HG03575 (cell line): ENCODE results near the gene TFAP2A.

ENCODE experiments used
- ATAC-seq: cut with Tn5 transposase; IDR thresholded peaks from one replicate; pipeline ENCODE4 v1.9.1; 2021; ENCODE audit not compliant: unreplicated experiment, insufficient number of reproducible peaks, low FRiP score; ENCODE audit errors: extremely low read depth

TFAP2A gene

DNA sequence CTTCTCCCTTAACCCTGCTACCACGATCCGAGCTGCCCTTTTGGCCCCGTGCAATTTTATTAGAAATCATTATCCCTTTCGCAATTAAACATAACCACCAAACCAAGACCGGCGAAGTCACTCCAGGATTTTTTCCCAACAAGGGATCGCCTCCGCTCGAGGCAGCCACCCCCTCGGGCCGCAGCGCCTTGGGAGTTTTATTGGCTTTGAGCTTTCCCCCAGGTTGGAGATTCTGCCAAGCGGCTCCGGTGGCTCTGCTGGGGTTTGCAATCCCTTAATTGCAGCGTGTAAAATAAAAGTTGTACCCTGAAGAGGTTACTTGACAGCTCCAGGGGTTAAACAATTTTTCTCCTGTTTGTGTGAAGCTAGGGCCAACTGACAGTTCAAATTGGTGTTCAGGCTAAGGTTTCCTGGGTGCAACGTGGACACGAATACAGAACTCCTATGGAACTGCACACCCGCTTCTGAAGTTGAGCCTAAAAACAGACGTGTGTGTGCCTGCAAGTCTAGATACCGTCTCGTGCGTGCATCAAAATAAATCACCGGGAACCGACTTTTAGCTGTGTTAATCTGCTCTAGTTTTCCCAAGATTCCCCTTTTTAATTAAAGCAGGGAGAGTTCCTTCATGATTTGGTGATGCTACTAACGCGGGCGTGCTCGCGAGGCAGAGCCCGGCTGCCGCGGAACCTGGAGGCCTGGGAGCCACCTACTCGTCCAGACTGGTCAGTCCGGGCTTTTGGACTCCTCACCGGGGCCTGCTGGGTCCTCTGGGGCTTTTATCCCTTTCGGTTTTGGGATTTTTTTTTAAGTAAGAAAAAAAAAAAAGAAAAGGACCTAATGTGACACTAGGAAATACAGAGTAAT is 975 bp upstream of the TFAP2A start:
- no peak for ATAC-seq

DNA sequence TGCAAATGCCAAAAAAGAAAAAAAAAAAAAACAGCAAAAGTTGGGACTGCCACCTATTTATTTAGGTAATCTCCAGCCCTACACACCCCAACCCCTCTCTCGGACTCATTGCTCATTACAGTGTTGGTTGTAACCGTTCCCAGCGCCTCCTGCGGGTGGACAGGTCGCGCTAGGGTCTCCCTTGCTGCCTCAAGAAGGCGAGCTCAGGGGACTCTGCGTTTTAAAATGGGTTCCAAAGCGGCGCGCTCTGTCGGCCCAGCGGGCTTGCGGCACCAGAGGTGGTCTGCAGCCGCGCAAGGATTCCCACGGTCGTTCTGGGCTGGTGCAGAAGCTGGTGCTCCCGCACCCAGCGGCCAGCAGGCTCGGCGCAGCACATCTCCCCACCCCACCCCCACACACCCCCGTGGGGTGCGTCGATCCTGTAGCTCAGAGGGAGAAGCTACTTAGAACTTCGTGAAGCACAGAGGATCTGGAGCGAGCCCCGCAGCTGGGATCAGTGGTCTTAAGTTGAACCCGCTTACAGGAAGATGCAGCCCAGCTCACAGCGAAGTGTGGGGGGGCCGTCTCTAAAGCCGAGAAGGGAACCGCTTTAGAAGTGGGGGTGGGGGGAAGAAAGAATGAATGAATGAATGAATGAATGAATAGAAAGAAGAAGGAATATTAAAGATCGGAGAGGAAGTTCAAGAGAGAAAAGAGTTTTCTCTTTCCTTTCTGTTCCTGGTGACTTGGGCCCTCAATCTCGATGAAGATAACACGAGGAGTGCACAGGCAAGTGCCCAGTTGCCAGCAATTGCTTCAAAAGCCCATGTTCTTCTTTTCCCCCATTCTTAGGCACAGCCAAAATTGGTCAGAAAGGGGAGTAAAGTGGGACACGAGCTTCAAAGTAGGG is 780 bp downstream of the TFAP2A start:
- no peak for ATAC-seq

DNA sequence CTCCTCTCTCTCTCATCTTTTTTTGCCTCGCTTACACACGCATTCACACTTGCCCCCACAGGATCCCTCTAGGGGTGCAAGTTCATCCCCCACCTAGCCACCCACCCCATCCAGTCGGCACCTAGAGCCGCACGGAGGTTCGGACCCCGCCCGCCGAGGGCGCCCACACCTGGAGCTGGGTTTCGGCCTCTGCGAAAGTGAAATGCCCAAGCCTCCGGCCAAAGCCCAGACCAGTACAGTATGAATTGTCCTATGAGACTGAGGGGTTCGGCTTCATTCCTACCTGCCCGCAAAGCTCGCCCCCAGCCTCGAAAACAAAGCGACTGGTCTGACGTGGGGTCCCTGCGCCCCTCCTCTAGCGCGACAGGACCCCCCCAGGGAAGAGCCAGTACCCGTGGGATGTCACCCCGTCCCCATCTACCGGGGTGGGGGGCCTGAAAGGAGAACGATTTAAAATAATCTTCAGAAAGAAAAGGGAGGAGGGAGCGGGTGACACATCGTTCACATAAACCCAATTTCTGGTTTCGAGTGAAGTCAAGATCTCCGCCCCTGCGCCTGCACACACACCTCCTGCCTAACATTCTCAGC is 1.5 kb downstream of the TFAP2A start:
- ATAC-seq: no peak

DNA sequence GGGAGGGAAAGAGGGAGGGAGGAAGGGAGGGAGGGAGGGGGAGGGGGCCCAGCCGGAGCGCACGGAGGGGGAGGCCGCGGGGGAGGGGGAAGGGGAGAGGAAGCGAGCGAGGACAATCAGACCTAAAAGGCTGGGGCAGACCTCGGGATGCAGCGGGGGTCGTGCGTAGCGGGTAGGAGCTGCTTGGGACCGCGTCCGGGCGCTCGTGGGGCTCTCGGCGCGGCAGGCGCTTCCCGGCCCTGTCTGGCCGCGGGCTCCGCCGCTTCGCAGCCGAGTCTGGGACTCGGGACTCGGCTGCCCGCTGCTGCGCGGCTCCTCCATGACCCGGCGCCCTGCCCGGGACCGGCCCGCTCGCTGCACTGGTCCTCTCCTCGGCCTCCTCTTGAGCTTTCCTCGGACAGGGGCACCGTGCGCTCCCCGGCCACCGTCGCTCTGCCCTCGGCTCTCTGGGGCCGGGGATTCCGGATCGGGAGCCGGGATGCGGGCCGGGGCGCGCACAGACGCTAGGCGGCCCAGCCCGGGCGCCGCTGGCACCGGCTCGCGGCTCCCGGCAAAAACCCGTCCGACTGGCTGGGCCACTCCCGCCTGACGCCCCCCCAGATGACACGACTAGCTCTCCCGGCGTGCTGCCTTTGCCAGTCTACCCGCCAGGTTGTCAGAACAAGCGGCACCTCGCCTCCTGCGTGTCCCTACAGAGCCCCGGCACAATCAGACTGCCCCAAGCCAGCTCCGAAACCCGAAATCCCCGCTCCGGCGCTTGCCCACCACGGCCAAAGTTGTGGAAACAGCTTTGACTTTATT is 2.2 kb downstream of the TFAP2A start:
- no peak for ATAC-seq

DNA sequence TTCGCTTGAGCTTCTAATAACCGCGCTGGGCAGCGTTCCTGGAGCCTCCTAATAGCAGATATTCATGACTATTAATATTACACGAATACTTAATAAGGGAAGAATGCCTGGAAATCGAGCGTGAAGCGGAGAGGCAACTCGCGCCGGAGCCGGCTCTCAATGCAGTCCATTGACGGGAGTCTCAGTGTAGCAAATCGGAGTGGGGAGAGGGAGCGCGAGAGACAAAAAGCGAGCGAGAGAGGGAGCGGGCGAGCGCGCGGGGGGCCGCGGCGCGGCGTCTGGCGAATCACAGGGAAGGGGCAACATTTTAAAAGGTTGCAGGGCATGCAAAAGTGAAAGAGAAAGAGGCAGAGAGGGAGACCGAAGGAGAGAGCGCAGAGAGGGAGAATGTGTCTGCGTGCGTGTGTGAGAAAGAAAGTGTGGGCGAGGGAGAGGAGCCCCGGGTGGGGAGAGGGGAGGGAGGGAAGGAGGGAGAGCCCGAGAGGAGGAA is 2.9 kb downstream of the TFAP2A start:
- ATAC-seq: no peak

DNA sequence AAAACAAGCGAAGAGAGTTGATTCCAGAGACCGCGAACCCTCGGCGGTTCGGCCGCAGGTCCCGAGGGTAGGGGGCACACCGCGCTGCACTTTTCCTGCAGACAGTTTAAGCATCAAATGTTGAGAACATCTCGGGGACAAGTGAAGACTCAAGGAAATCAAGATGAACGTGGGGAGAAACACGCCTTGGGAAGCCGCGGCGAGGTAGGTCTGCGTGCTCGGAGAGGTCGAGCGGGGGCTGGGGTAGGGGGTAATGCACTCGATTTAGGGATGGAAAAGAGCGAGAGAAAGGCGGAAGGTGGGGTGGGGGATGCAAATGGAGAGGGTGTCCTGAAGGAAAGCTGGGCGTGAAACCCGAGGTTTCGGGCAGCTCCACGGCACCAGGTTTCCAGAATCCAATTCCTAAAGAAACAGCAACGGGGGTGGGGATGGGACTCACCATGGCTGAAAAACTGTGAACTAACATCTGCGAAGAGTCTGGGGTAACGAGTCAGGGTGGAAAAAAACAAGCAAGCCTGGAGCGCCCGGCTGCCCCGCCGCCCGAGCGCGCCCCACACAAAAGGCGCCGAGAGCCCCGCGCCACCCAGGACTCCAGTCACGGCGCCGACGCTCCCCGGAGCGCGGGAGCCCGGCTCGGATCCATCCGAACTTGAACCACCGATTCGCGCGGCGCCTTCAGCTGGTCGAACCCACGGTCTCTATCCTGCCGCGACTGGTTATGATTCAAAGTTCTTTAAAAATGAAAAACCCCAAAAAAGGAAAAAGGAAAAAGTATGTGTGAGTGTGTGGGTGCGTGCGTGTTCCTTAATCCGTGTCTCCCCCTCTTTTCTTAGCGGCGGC is 3.5 kb downstream of the TFAP2A start:
- no peak for ATAC-seq

DNA sequence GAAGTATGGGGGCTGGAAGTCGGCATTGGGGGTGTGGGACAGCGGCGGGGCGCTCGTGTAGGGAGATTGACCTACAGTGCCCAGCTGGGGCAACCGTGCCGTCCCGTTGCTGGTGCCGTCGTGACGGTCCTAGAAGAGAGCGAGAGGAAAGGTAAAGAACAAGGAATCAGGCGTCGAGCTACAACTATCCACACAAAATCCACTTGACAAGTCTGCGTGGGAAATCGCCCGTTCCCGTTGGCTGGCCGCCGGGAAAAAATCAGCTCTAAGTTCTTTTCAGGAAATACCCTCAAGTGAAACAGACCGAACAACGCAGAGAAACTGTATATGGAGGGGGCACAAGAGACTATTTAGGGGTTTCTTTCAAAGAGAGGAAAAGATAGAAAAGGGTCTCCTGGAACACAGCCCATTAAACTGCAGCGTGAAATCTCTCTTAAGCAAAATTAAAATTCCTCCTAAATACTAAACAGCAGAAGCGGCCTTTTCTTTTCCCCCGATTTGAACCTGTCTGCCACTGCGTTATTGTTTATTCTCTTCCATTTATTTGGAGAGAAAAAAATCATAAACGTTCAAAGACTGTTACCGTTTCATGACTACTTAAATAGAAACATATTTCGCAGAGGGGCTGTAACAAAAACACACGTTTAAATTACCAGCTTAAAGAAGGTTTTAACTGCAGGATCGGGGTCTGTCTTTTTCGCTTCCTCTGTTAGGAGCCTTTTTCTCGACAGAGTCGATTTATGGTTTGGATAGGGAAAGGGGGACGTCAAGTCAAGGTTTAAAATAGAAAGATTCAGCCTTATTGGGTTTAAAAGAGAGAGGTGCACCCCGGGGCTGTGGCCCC is 4.4 kb downstream of the TFAP2A start:
- ATAC-seq: no peak

DNA sequence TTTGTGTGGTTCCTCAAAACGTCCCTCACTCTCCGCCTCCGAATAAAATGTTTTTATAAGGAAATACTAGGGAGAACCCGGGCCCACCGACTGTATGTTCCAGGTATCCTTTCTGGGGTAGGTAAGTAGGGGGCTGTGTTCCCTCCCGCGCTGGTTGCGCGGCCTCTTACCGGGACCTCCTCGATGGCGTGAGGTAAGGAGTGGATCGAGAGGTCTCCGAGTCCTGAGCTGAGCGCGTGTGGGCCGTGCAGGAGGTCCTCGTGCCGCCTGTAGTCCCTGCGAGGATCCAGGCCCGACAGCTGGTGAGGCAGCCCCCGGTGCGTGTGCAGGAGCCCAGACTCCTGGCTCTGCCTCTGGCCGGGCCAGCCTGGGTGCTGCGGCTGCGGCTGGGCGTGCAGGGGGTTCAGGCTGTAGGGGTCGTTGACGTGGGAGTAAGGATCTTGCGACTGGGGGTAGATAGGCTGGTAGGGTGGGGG is 5.1 kb downstream of the TFAP2A start:
- ATAC-seq: no peak

DNA sequence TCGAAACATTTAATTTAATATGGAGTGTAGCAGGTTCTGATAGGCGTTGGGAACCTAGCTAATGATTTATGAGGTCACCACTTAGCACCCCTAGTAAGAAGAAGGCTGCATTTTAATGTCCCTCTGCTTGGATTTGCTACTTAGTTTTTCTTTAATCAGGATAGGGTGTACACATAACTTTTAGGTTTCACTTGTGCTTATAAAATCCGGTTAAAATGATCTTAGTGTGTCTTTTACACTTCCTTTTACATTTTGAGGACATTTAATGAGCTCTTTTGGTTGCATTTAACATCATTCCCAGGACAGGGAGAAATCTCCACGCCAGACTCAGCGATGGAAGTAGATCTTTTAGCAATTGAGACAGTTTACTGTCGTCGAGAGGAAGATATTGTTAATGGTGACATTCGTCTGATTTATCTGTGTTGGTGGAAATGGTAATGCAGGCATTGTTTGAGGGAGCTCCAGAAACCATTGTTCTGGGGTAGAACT is 5.6 kb downstream of the TFAP2A start:
- no peak for ATAC-seq

DNA sequence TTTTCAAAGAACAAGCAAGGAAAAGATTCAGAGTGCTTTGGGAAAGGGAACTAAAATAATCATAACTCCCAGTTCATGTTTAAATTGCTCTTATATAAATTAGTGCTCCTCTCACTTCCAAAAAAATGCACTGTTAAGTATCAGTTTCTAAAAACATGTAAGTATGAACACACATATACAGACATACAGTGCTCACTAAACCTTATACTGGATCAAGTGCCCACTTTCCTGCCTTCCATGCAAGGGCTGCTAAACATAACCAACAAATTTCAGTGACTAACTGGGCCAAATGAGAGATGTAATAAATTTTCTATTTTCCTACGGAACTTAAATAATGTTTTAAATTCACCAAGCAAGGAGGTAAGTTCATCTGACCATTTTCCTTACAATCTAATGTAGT is 6.4 kb downstream of the TFAP2A start:
- no peak for ATAC-seq

DNA sequence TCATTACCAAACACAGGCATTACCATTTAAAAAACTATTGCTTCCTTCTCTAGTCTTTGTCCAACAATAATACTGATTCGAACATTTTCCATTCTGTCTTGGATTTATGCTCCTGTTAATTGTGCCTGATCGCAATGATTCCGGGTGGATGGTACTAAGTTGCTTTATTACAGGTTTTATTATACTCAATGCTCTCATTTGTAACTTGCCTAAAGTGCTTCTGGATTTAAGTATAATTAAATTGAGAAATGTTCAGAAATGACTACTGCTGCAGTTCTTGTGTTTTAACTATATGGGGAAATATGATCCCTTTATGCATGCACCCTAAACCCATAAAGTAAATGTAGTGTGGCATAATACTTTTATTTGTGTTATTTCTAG is 7.2 kb downstream of the TFAP2A start:
- ATAC-seq: no peak

DNA sequence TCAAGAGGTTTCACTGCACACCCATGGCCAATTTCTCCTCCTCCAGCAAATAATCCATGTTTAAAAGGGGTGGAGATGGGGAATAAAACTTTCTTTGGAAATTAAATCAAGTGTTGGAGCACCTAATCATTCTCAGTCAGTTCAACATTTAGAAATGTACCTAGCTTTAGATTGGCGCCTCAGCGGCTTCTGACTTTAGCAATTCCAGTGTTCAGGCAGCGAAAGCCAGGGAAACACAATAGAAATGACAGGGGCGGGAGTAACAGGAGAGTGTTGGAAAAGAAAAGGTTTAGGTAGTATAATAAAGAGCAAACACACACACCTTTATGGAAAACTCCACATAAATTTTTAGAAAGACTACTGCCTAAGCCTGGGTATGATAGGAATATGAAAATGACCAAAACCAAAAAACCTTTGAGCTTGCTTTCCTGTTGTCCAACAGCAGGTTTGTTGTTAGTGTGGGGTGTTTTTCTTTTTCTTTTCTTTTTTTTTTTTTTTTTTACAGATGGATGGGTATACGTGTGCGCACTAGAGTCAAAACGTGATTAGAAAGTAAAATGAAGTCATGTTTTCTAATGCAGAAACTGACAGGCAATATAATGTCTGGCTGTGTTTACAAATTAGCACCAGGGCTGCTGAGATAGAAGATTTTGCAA is 7.7 kb downstream of the TFAP2A start:
- ATAC-seq: no peak

DNA sequence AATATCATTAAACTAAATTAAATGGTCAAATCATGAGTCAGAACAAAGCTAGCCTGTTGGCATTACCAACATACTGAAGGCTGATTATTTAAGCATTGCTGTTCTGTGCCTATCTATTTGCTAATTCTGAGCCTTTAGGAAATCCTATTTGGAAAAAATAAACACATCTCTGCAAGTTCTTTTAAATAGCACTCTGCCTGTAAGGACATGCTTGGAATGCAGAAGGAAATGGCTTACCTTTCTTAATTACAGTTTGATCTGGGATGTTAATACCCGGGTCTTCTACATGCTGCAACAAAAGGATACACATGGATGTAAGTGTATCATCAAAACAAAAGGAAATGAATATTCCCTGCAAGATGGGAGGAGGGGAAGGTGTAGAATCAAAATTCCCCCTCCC is 8.3 kb downstream of the TFAP2A start:
- no peak for ATAC-seq

DNA sequence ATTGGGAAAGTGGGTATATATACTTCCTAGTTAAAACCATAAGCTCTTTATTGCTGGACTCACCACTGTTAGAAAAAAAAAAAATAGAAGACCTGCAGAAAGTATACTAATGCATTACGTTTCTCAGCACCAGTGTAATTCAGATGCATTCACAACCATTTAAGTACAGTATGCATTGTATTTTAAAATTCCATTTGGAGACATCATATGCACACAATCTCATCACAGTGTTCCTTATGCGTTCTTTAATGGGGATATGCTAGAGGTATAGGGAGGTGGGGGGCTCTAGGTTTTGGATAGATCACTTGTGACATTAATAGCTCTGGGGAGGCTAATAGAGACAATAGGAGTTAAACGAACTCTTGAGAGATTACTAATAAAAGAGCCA is 9.4 kb downstream of the TFAP2A start:
- no peak for ATAC-seq

DNA sequence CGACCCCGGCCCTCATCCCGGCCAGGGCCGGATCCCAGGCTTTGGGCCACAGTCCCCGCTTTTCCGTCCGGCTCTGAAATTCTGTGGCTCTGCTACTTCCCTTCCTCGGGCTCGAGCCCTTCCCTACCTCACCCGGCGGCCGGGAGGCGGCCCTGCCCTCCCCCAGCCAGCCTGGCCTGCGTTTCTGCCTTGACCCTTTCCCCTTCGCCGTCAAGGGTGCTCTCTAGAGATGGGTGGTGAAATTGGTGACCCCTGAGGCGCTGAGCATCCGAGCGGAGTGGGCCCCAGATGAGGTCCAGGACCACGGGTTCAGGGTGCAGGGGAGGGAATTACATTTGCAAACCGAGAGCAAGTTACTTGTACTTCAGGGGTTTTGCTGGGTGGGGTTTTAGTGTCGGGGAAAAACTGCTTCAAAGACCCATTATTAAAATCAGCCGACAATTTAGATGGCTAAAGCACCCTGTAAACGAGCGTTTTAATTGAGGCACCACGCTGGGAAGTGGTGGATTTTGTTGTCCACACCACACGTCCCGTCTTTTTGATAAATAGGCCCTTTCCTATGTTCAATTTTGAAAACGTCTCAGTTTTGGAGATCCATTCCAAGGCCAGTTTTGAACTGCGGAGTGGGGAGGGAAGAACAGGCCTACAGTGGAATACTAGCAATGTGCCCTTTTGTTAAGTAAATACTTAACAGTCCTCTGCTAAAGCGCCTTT is 9.9 kb downstream of the TFAP2A start:
- no peak for ATAC-seq
